HEK293 (cell line): ENCODE measurements around the gene OSBPL10.

ENCODE experiments used
- CTCF ChIA-PET: fragments of 350-600 bp; formaldehyde crosslinking; extraction: SDS; loops from one replicate; lab custom pipeline; 2021; ENCODE audit warnings: antibody characterized with exemption; lab: Yijun Ruan, JAX
- POLR2A ChIA-PET: fragments of 300-600 bp; formaldehyde crosslinking; extraction: SDS; loops from one replicate; lab custom pipeline; 2020; ENCODE audit warnings: antibody characterized with exemption, inconsistent platforms; lab: Yijun Ruan, JAX
- H3K27ac ChIP-seq: fragments of 200-500 bp; sonication (Bioruptor generic); 2 replicates; pipeline ENCODE4 v1.5.1; 2014; ENCODE audit warnings: low read depth, low read length, control low read depth, inconsistent platforms; ENCODE audit errors: extremely low read depth
- H3K36me3 ChIP-seq, 2 experiments: fragments of 200-500 bp in 1 of 2; sonication (Bioruptor generic) in 1 of 2; 1 replicate in 1 of 2; 2 replicates in 1 of 2; pipeline ENCODE4 v1.5.1; 2014 to 2017; ENCODE audit warnings: inconsistent platforms in 2 of 2, low read length in 2 of 2; ENCODE audit not compliant: control insufficient read depth in 2 of 2, insufficient read depth in 1 of 2
- H3K4me1 ChIP-seq: fragments of 200-500 bp; sonication (Bioruptor generic); 2 replicates; pipeline ENCODE4 v1.5.1; 2014; ENCODE audit warnings: mild to moderate bottlenecking, low read length, inconsistent platforms; ENCODE audit not compliant: control insufficient read depth, insufficient read depth
- H3K4me3 ChIP-seq: 2 replicates; pipeline ENCODE4 v1.5.1; 2011; ENCODE audit warnings: low read depth, mild to moderate bottlenecking, control low read depth, low read length, moderate library complexity
- H3K9me3 ChIP-seq: fragments of 200-500 bp; sonication (Bioruptor generic); 2 replicates; pipeline ENCODE4 v1.5.1; 2014; ENCODE audit warnings: low read depth, low read length, inconsistent platforms; ENCODE audit not compliant: control insufficient read depth, insufficient read depth
- GLI2 ChIP-seq: fragments of 450-650 bp; formaldehyde crosslinking; IDR thresholded peaks from 2 replicates; pipeline ENCODE4; 2017; ENCODE audit warnings: missing biosample characterization, missing genetic modification characterization, low read depth, borderline replicate concordance
- HOXA7 ChIP-seq: sonication (generic); formaldehyde crosslinking; IDR thresholded peaks from 2 replicates; pipeline ENCODE4 v1.8.1; 2022; ENCODE audit warnings: missing genetic modification reagents, borderline replicate concordance
- IKZF3 ChIP-seq: fragments of 450-650 bp; IDR thresholded peaks from 2 replicates; pipeline ENCODE4 v1.5.0; 2018; ENCODE audit warnings: missing biosample characterization, mild to moderate bottlenecking, missing genetic modification characterization, moderate library complexity
- KLF1 ChIP-seq: fragments of 450-650 bp; formaldehyde crosslinking; IDR thresholded peaks from 2 replicates; pipeline ENCODE4 v1.5.1; 2016; ENCODE audit warnings: missing biosample characterization, missing genetic modification characterization
- KLF16 ChIP-seq: fragments of 450-650 bp; formaldehyde crosslinking; IDR thresholded peaks from 2 replicates; pipeline ENCODE4 v1.5.1; 2017; ENCODE audit warnings: missing biosample characterization, missing genetic modification characterization
- KLF8 ChIP-seq: fragments of 450-650 bp; formaldehyde crosslinking; IDR thresholded peaks from 2 replicates; pipeline ENCODE4 v1.5.1; 2016; ENCODE audit warnings: missing biosample characterization, missing genetic modification characterization
- OVOL3 ChIP-seq: fragments of 450-650 bp; formaldehyde crosslinking; IDR thresholded peaks from 2 replicates; pipeline ENCODE4 v1.5.1; 2016; ENCODE audit warnings: missing biosample characterization, missing genetic modification characterization
- TRIM28 ChIP-seq: IDR thresholded peaks from 2 replicates; pipeline ENCODE4 v1.6.1; 2011; ENCODE audit warnings: low read length, control low read depth, borderline replicate concordance
- WT1 ChIP-seq: fragments of 450-650 bp; formaldehyde crosslinking; IDR thresholded peaks from 2 replicates; pipeline ENCODE4 v1.5.1; 2016; ENCODE audit warnings: missing biosample characterization, missing genetic modification characterization
- ZBTB48 ChIP-seq: fragments of 450-650 bp; formaldehyde crosslinking; IDR thresholded peaks from 2 replicates; pipeline ENCODE4 v1.5.1; 2016; ENCODE audit warnings: missing biosample characterization, missing genetic modification characterization
- ZFHX2 ChIP-seq: fragments of 450-650 bp; formaldehyde crosslinking; conservative IDR thresholded peaks from 2 replicates; pipeline ENCODE4 v1.5.1; 2016; ENCODE audit warnings: missing biosample characterization, missing genetic modification characterization
- ZNF121 ChIP-seq: fragments of 450-650 bp; formaldehyde crosslinking; IDR thresholded peaks from 2 replicates; pipeline ENCODE4 v1.5.1; 2016; ENCODE audit warnings: missing biosample characterization, missing genetic modification characterization
- ZNF132 ChIP-seq: fragments of 450-650 bp; formaldehyde crosslinking; IDR thresholded peaks from 2 replicates; pipeline ENCODE4 v1.5.1; 2017; ENCODE audit warnings: missing biosample characterization, missing genetic modification characterization, borderline replicate concordance
- ZNF16 ChIP-seq: fragments of 450-650 bp; formaldehyde crosslinking; IDR thresholded peaks from 2 replicates; pipeline ENCODE4 v1.5.1; 2016; ENCODE audit warnings: low read depth, missing biosample characterization, missing genetic modification characterization
- ZNF184 ChIP-seq: fragments of 450-650 bp; IDR thresholded peaks from 2 replicates; pipeline ENCODE4 v1.5.1; 2018; ENCODE audit warnings: missing biosample characterization, mild to moderate bottlenecking, missing genetic modification characterization
- ZNF473 ChIP-seq: fragments of 450-650 bp; formaldehyde crosslinking; IDR thresholded peaks from 2 replicates; pipeline ENCODE4 v1.5.1; 2017; ENCODE audit warnings: missing biosample characterization, missing genetic modification characterization
- ZNF514 ChIP-seq: fragments of 450-650 bp; formaldehyde crosslinking; IDR thresholded peaks from 2 replicates; pipeline ENCODE4 v1.5.1; 2016; ENCODE audit warnings: missing biosample characterization, missing genetic modification characterization
- ZNF626 ChIP-seq: fragments of 450-650 bp; sonication (Bioruptor Pico); formaldehyde crosslinking; IDR thresholded peaks from 2 replicates; pipeline ENCODE4 v1.5.1; 2018; ENCODE audit warnings: missing biosample characterization, missing genetic modification characterization, inconsistent platforms
- ZNF677 ChIP-seq: fragments of 450-650 bp; IDR thresholded peaks from 2 replicates; pipeline ENCODE4 v1.5.0; 2018; ENCODE audit warnings: missing biosample characterization, mild to moderate bottlenecking, missing genetic modification characterization, moderate library complexity
- ZNF768 ChIP-seq: fragments of 450-650 bp; formaldehyde crosslinking; IDR thresholded peaks from 2 replicates; pipeline ENCODE4 v1.5.1; 2018; ENCODE audit warnings: missing biosample characterization, mild to moderate bottlenecking, missing genetic modification characterization
- ZNF843 ChIP-seq: fragments of 450-650 bp; formaldehyde crosslinking; IDR thresholded peaks from 2 replicates; pipeline ENCODE4 v1.5.1; 2016; ENCODE audit warnings: missing biosample characterization, missing genetic modification characterization
- ZSCAN16 ChIP-seq: fragments of 450-650 bp; formaldehyde crosslinking; IDR thresholded peaks from 2 replicates; pipeline ENCODE4 v1.5.1; 2016; ENCODE audit warnings: missing biosample characterization, missing genetic modification characterization
- TF ChIP-seq, protein P1 (sequence below): fragments of 450-650 bp; formaldehyde crosslinking; IDR thresholded peaks from 2 replicates; pipeline ENCODE4 v1.5.1; 2017; ENCODE audit warnings: missing biosample characterization, missing genetic modification characterization
- TF ChIP-seq, protein P2 (sequence below): fragments of 450-650 bp; formaldehyde crosslinking; IDR thresholded peaks from 2 replicates; pipeline ENCODE4 v1.5.1; 2016; ENCODE audit warnings: missing biosample characterization, missing genetic modification characterization
- TF ChIP-seq, protein P3 (sequence below): fragments of 450-650 bp; formaldehyde crosslinking; IDR thresholded peaks from 2 replicates; pipeline ENCODE4 v1.5.1; 2016; ENCODE audit warnings: missing biosample characterization, missing genetic modification characterization
- TF ChIP-seq, protein P4 (sequence below): fragments of 450-650 bp; formaldehyde crosslinking; IDR thresholded peaks from 2 replicates; pipeline ENCODE4; 2016; ENCODE audit warnings: missing biosample characterization, missing genetic modification characterization

Gene OSBPL10

DNA sequence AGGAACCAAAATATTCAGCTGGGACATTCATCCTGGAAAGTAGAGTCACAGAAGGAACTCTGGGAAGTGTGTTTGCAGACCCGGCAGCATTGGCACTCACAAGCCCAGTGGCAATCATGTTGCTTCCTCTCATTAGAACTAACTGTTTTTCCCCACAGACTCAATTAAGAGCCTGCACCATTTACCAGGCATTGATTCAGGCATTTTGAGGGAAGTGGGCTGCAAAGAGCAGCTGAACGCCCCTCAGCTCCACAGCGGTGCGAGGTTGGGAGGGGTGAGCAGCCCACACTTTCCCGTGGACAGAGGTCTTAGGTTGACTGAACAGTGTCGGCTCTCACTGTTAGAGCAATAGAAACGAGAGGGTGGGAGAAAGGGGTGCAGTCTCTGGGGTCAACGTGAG lies 304.5 kb downstream of the OSBPL10 start:
- ChIA-PET CTCF (interaction anchor here (0.6 kb wide), 1 partner anchor 299 kb away, joined by 3 read pairs; no protein-coding TSS in a partner anchor), POLR2A (no interaction called here)
- Histone ChIP-seq H3K36me3 (no peaks in the 10 kb centered on the region), H3K9me3 (no peaks in the 10 kb centered on the region), H3K27ac (no peak overlapping the region), H3K4me3 (no peak overlapping the region), H3K4me1 (no peaks in the 10 kb centered on the region)
- TF ChIP-seq KLF1 (tag by site-specific recombination) (no peak), WT1 (tag by site-specific recombination) (no peak), ZNF132 (tag by site-specific recombination) (no peak), ZFHX2 (tag by site-specific recombination) (no peak), ZNF121 (no peak), GLI2 (no peak), TRIM28 (no peak), ZNF768 (tag by site-specific recombination) (no peak), ZNF843 (no peak), IKZF3 (no peak)

DNA sequence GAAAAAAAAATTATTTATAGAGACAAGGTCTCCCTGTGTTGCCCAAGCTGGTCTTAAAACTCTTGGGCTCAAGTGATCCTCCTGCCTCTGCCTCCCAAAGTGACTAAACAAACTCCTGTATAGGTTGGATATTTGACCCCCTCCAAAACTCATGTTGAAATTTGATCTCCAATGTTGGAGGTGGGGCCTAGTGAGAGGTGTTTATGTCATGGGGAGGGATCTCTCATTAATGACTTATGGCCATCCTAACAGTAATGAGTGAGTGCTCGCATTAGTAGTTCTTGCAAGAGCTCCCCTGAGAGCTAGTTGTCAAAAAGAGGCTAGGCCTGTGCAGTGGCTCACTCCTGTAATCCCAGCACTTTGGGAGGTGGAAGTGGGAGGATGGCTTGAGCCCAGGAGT lies 307.1 kb downstream of the OSBPL10 start:
- ChIA-PET POLR2A (no interaction called here), CTCF (no interaction called here)
- TF ChIP-seq, protein P1, sequence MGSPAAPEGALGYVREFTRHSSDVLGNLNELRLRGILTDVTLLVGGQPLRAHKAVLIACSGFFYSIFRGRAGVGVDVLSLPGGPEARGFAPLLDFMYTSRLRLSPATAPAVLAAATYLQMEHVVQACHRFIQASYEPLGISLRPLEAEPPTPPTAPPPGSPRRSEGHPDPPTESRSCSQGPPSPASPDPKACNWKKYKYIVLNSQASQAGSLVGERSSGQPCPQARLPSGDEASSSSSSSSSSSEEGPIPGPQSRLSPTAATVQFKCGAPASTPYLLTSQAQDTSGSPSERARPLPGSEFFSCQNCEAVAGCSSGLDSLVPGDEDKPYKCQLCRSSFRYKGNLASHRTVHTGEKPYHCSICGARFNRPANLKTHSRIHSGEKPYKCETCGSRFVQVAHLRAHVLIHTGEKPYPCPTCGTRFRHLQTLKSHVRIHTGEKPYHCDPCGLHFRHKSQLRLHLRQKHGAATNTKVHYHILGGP (tag by site-specific recombination): no peak
- TF ChIP-seq WT1 (tag by site-specific recombination): peak; percentile 53; the same call in 1 of the 2 replicates
- Histone ChIP-seq H3K27ac (no peak overlapping the region), H3K9me3 (no peaks in the 10 kb centered on the region), H3K36me3 (no peaks in the 10 kb centered on the region), H3K4me1 (no peaks in the 10 kb centered on the region), H3K4me3 (no peak overlapping the region)

DNA sequence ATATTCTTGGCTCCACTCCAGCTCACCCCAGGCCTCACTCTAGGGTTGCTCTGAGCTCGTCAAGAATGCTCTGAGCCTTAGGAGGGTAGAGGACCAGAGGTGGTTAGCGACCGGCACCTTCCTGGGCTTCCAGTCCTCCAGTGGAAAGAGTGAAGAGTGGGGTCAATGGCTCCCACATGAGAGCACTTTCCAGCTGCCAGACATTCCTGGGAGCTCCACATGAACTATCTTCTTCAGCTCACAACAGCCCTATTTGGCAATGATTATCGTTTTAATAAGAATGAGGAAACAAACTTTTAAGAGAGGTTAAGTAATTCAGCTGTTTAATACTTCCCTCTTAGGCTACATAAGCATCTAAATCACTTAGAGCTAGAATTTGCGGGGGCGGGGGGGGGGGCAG lies 309.1 kb downstream of the OSBPL10 start:
- POLR2A ChIA-PET: interaction anchor here (1.1 kb wide), 1 partner anchor 140 kb away, joined by 3 read pairs; the partner anchor contains the start of gene STT3B

DNA sequence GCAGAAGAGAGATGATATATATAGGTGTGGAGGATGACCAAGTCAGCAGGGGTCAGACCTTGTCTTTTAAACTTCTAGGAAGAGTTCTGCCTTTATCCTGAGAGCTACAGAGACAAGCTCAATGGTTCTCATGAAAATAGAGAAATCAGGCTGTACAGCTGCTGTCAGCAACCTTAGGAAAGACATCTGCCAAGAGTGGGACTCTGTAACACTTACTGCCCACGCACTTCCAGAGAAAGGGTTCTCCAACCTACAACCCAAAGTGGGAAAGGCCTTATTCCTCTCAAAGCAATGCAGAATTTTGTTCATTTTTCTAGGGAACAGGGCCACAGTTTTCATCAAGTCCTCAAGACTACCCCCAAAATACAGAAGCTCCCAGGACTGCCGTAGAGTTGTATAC lies 309.6 kb downstream of the OSBPL10 start:
- no peak overlapping the region for H3K27ac ChIP-seq
- ChIA-PET CTCF (interaction anchor here (0.6 kb wide), 1 partner anchor 844 kb away, joined by 4 read pairs; no protein-coding TSS in a partner anchor), POLR2A (interaction anchor here (1.1 kb wide), 1 partner anchor 139 kb away, joined by 3 read pairs; the partner anchor contains the start of gene STT3B)
- H3K36me3 ChIP-seq: no peaks in the 10 kb centered on the region
- H3K4me3 ChIP-seq: no peak overlapping the region
- no peaks in the 10 kb centered on the region for H3K4me1 ChIP-seq
- no peaks in the 10 kb centered on the region for H3K9me3 ChIP-seq
- TF ChIP-seq OVOL3 (tag by site-specific recombination) (no peak), WT1 (tag by site-specific recombination) (no peak), ZNF16 (tag by site-specific recombination) (no peak), HOXA7 (CRISPR knock-in tag) (no peak), ZNF677 (tag by site-specific recombination) (no peak), ZNF184 (tag by site-specific recombination) (no peak), ZBTB48 (tag by site-specific recombination) (no peak), KLF8 (tag by site-specific recombination) (no peak), ZNF514 (tag by site-specific recombination) (no peak), ZNF473 (no peak), GLI2 (no peak)
- TF ChIP-seq, protein P2, sequence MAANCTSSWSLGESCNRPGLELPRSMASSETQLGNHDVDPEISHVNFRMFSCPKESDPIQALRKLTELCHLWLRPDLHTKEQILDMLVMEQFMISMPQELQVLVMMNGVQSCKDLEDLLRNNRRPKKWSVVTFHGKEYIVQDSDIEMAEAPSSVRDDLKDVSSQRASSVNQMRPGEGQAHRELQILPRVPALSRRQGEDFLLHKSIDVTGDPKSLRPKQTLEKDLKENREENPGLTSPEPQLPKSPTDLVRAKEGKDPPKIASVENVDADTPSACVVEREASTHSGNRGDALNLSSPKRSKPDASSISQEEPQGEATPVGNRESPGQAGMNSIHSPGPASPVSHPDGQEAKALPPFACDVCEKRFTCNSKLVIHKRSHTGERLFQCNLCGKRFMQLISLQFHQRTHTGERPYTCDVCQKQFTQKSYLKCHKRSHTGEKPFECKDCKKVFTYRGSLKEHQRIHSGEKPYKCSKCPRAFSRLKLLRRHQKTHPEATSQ (tag by site-specific recombination): no peak
- TF ChIP-seq, protein P3, sequence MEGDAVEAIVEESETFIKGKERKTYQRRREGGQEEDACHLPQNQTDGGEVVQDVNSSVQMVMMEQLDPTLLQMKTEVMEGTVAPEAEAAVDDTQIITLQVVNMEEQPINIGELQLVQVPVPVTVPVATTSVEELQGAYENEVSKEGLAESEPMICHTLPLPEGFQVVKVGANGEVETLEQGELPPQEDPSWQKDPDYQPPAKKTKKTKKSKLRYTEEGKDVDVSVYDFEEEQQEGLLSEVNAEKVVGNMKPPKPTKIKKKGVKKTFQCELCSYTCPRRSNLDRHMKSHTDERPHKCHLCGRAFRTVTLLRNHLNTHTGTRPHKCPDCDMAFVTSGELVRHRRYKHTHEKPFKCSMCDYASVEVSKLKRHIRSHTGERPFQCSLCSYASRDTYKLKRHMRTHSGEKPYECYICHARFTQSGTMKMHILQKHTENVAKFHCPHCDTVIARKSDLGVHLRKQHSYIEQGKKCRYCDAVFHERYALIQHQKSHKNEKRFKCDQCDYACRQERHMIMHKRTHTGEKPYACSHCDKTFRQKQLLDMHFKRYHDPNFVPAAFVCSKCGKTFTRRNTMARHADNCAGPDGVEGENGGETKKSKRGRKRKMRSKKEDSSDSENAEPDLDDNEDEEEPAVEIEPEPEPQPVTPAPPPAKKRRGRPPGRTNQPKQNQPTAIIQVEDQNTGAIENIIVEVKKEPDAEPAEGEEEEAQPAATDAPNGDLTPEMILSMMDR (tag by site-specific recombination): no peak
- TF ChIP-seq, protein P4, sequence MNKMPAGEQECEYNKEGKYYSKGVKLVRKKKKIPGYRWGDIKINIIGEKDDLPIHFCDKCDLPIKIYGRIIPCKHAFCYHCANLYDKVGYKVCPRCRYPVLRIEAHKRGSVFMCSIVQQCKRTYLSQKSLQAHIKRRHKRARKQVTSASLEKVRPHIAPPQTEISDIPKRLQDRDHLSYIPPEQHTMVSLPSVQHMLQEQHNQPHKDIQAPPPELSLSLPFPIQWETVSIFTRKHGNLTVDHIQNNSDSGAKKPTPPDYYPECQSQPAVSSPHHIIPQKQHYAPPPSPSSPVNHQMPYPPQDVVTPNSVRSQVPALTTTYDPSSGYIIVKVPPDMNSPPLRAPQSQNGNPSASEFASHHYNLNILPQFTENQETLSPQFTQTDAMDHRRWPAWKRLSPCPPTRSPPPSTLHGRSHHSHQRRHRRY: no peak

More for the DNA sequence above, 309.1 kb downstream of the OSBPL10 start:
- CTCF ChIA-PET: interaction anchor here (0.6 kb wide), 1 partner anchor 844 kb away, joined by 4 read pairs; no protein-coding TSS in a partner anchor
- H3K4me1 ChIP-seq: no peaks in the 10 kb centered on the region
- no peak overlapping the region for H3K4me3 ChIP-seq
- no peaks in the 10 kb centered on the region for H3K9me3 ChIP-seq
- no peak overlapping the region for H3K27ac ChIP-seq
- H3K36me3 ChIP-seq: no peaks in the 10 kb centered on the region
- TF ChIP-seq KLF16 (no peak), ZSCAN16 (tag by site-specific recombination) (no peak), ZNF626 (no peak)
